PC-9 (cell line): Measurements from ENCODE around the gene ADAMTS2. TPM values are rescaled to one million over a fixed set of nuclear protein-coding genes. Genes with fewer than 3 reads are reported as not detected.

Experiments
- BruUV-seq: library from RNA; stranded (reverse); fragments of 400-500 nt; replicated peaks from 2 replicates; lab custom pipeline; 2021; lab: Mats Ljungman, UMichigan
- CTCF ChIA-PET: fragments of 300-600 bp; sonication (Branson Sonifier 250); formaldehyde crosslinking; loops from one replicate; lab custom pipeline; 2022; ENCODE audit warnings: antibody characterized with exemption; lab: Charles Lee
- POLR2A ChIA-PET: fragments of 300-600 bp; sonication (Branson Sonifier 250); formaldehyde crosslinking; loops from one replicate; lab custom pipeline; 2022; ENCODE audit warnings: antibody characterized with exemption; ENCODE audit not compliant: unreplicated experiment; lab: Charles Lee
- DNase-seq, 2 experiments: peaks; one replicate each; pipeline versions ENCODE4 v3.0.0 to v3.0.0-alpha.2; 2015 to 2022; ENCODE audit warnings: mixed read lengths in 1 of 2
- H2AFZ ChIP-seq: fragments of 200-600 bp; sonication (generic); 2 replicates; pipeline ENCODE4 v1.8.1; 2017; ENCODE audit warnings: antibody characterized with exemption
- H3F3A ChIP-seq: fragments of 200-600 bp; sonication (generic); 2 replicates; pipeline ENCODE4 v1.8.1; 2017; ENCODE audit warnings: antibody characterized with exemption, mild to moderate bottlenecking, low read depth; ENCODE audit not compliant: insufficient read depth
- H3K27ac ChIP-seq: fragments of 200-600 bp; sonication (generic); 2 replicates; pipeline ENCODE4 v1.6.1; 2016; ENCODE audit warnings: mixed run types
- H3K27me3 ChIP-seq: fragments of 200-600 bp; sonication (generic); 2 replicates; pipeline ENCODE4 v1.6.1; 2016; ENCODE audit warnings: low read depth, mixed run types; ENCODE audit not compliant: insufficient read depth
- H3K36me3 ChIP-seq: fragments of 200-600 bp; sonication (generic); 2 replicates; pipeline ENCODE4 v1.6.1; 2016; ENCODE audit warnings: low read depth, mixed run types
- H3K4me1 ChIP-seq: fragments of 200-600 bp; sonication (generic); replicated peaks from 2 replicates; pipeline ENCODE4 v1.6.1; 2016; ENCODE audit warnings: mixed run types; ENCODE audit not compliant: insufficient read depth
- H3K4me2 ChIP-seq: fragments of 200-600 bp; sonication (generic); 2 replicates; pipeline ENCODE4 v1.6.1; 2017; ENCODE audit warnings: mixed run types
- H3K4me3 ChIP-seq: fragments of 200-600 bp; sonication (generic); 2 replicates; pipeline ENCODE4 v1.6.1; 2016; ENCODE audit warnings: mixed run types
- H3K79me2 ChIP-seq: fragments of 200-600 bp; sonication (generic); 2 replicates; pipeline ENCODE4 v1.6.1; 2017; ENCODE audit warnings: low read depth, mixed run types
- H3K9me2 ChIP-seq: fragments of 200-600 bp; sonication (generic); 2 replicates; pipeline ENCODE4 v1.8.1; 2017; ENCODE audit warnings: mild to moderate bottlenecking; ENCODE audit not compliant: insufficient read depth
- H3K9me3 ChIP-seq: fragments of 200-600 bp; sonication (generic); 2 replicates; pipeline ENCODE4 v1.8.1; 2016; ENCODE audit warnings: low read depth; ENCODE audit not compliant: insufficient read depth
- H4K20me1 ChIP-seq: fragments of 200-600 bp; sonication (generic); 2 replicates; pipeline ENCODE4 v1.8.1; 2017; ENCODE audit not compliant: insufficient read depth
- CTCF ChIP-seq: fragments of 200-600 bp; sonication (generic); conservative IDR thresholded peaks from 2 replicates; pipeline ENCODE4 v1.6.1; 2017; ENCODE audit warnings: mixed run types, antibody characterized with exemption, mild to moderate bottlenecking, moderate library complexity
- EZH2 ChIP-seq: fragments of 200-600 bp; sonication (generic); IDR thresholded peaks from 2 replicates; pipeline ENCODE4 v1.8.0; 2017; ENCODE audit warnings: antibody characterized with exemption, low read depth
- intact Hi-C: fragments of 100-400 bp; cut with micrococcal nuclease; formaldehyde crosslinking; loops from one replicate; pipeline ENCODE4 v1.10.0; 2022; ENCODE audit not compliant: unreplicated experiment
- total RNA-seq: library from RNA; stranded (reverse); gene quantifications from 2 replicates; pipeline ENCODE4 v1.2.3, GENCODE V29; 2021

Gene ADAMTS2
- total RNA-seq, 1 experiment from 2014 or later, result not detected

DNA sequence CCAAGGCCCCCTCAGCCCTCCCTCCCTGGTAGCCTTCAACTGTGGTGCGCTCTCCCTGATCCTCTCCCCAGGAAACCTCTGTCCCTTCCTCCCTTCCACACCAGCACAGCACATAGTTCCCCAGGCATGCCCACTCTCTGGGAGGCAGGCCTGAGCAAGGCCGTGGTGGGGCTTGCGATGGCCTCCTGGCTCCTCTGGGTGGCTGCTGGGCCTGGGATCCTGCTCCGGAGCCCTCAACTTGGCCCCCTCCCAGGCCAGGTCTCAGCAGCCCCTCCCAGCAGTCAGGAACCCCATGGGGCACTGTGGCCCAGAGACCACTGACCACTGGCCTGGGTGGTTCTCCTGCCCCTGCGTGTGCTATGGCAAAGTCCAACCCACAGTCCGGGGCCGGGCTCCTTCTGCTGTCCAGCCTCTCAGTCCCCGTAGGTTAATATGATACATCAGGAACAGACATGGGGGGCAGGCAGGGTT, 159.3 kb downstream of the ADAMTS2 start:
- no peak for TF ChIP-seq CTCF
- H3K9me3 ChIP-seq, result no peaks in the 10 kb centered on the region
- H3K27ac ChIP-seq, result no peak overlapping the region
- no peaks in the 10 kb centered on the region for H3F3A ChIP-seq
- H2AFZ ChIP-seq, result no peak overlapping the region
- no peaks in the 10 kb centered on the region for H3K9me2 ChIP-seq
- no peak overlapping the region for H3K4me3 ChIP-seq
- H3K27me3 ChIP-seq, result peaks cover 95% of the 10 kb centered on the region
- BruUV-seq, result no TSS peak
- H4K20me1 ChIP-seq, result no peaks in the 10 kb centered on the region
- no peaks in the 10 kb centered on the region for H3K36me3 ChIP-seq
- H3K4me2 ChIP-seq, result no peak overlapping the region
- no peak for DNase-seq
- no peaks in the 10 kb centered on the region for H3K4me1 ChIP-seq
- ChIA-PET CTCF (no interaction called here), POLR2A (no interaction called here)
- intact Hi-C loops, result no loop called here
- no peaks in the 10 kb centered on the region for H3K79me2 ChIP-seq

DNA sequence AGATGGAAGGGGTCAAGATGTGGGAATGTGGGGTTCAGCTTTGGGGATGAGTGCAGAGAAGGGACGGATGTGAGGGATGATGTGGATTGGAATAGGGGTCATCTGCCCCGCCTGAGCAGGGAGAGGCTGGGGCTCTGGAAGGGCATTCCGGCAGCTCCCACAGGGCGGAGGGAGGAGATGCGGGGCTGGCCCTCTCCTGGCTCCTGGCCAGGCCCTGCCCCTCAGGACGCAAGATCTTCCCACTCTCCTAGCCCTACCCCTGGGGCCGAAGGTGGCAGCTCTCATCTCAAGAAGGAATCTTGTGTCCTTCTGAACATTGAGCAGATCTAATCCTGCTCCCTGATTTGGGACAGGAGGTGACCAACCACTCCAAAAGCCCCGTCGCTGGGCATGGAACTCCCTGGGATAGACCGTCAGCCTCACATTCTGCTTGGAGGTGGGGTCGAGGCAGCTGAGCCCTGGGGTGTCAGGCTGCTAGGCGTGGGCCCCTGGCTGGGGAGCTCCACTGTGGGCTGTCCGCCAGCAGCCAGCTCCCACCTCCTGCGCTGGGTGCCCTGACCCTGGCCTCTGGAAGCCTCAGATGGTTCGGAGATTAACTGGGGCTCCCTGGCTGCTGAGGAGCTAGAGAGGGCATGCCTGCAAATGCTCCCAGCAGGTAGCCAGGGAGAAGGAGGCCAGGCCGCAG, 159.9 kb downstream of the ADAMTS2 start:
- peaks cover 95% of the 10 kb centered on the region for H3K27me3 ChIP-seq
- no peak for DNase-seq
- H2AFZ ChIP-seq, result no peak overlapping the region
- no peaks in the 10 kb centered on the region for H3K36me3 ChIP-seq
- TF ChIP-seq EZH2 (no peak), CTCF (no peak)
- no peaks in the 10 kb centered on the region for H3K79me2 ChIP-seq
- intact Hi-C loops, result no loop called here
- H3K9me3 ChIP-seq, result no peaks in the 10 kb centered on the region
- ChIA-PET POLR2A (no interaction called here), CTCF (no interaction called here)
- BruUV-seq, result no TSS peak
- no peaks in the 10 kb centered on the region for H3K9me2 ChIP-seq
- no peaks in the 10 kb centered on the region for H3K4me1 ChIP-seq
- H3F3A ChIP-seq, result no peaks in the 10 kb centered on the region
- H4K20me1 ChIP-seq, result no peaks in the 10 kb centered on the region
- H3K4me2 ChIP-seq, result no peak overlapping the region
- H3K4me3 ChIP-seq, result no peak overlapping the region
- H3K27ac ChIP-seq, result no peak overlapping the region

DNA sequence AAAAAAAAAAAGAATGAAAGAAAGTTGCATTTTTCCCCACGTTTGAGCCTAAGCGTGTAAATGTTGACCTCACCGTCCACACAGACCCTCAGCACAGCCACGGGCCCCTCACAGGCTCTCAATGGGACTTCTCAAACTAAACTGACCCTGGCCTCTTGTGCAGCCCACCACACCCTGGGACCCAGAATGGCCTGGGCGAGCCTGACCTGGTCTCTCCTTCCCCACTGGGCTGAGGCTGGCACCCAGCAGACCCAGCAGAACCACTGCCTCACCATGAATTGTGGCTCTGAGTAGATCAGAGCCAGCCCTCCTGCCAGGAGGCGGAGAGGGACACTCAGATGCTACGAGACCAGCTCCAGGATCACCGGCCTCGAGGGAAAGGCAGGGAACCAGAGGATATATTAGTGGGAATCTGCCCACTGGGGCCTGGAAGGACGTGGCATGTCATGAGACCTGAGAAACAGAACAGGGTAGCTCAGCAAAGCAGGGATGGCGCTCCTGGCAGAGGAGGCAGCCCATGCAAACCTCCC, 160.7 kb downstream of the ADAMTS2 start:
- no peak for DNase-seq
- ChIA-PET CTCF (no interaction called here), POLR2A (no interaction called here)
- Histone ChIP-seq H3K36me3 (no peaks in the 10 kb centered on the region), H3K9me2 (no peaks in the 10 kb centered on the region), H3K4me3 (no peak overlapping the region), H3K27me3 (peaks cover 95% of the 10 kb centered on the region), H2AFZ (no peak overlapping the region), H3K79me2 (no peaks in the 10 kb centered on the region), H3K9me3 (no peaks in the 10 kb centered on the region), H3K4me2 (no peak overlapping the region), H3K4me1 (no peaks in the 10 kb centered on the region), H4K20me1 (no peaks in the 10 kb centered on the region), H3F3A (no peaks in the 10 kb centered on the region), H3K27ac (no peak overlapping the region)
- no TSS peak for BruUV-seq
- no peak for TF ChIP-seq CTCF
- no peak for TF ChIP-seq EZH2
- intact Hi-C loops, result no loop called here
